ENCODE measurements around the gene TAB2.

Gene TAB2

GRCh38 chr6:149314325-149314905 is 3.1 kb upstream of the TAB2 start:
- H3K9ac ChIP-seq (ENCODE audit: low read length), result no peak overlapping the region
- H4K8ac ChIP-seq (ENCODE audit: low read length), result no peak overlapping the region
- 95% methylated on average over 1 of the region's 1 CpG for WGBS
- no peak overlapping the region for H2BK120ac ChIP-seq (ENCODE audit: low read depth, low read length)
- no peak overlapping the region for H2AK5ac ChIP-seq (ENCODE audit: low read length, severe bottlenecking)
- H3K4ac ChIP-seq (ENCODE audit: low read depth in 1 of 2, low read length in 2 of 2), result no peak overlapping the region
- no peak overlapping the region for H2BK12ac ChIP-seq (ENCODE audit: low read length in 2 of 2)
- H3K36me3 ChIP-seq (ENCODE audit: control insufficient read depth in 1 of 2, insufficient read depth in 2 of 2, low read depth in 1 of 2, low read length in 2 of 2), result no peaks in the 10 kb centered on the region
- no peak overlapping the region for H4K91ac ChIP-seq (ENCODE audit: low read length)
- H3K18ac ChIP-seq (ENCODE audit: low read depth in 1 of 2, low read length in 2 of 2), result no peak overlapping the region
- H3K27ac ChIP-seq (ENCODE audit: low read length, poor library complexity, severe bottlenecking), result no peak overlapping the region
- no peak overlapping the region for H3K14ac ChIP-seq (ENCODE audit: low read length in 2 of 2)
- no peak overlapping the region for H2BK15ac ChIP-seq (ENCODE audit: low read depth, poor library complexity, severe bottlenecking)
- no peak overlapping the region for H2BK5ac ChIP-seq (ENCODE audit: low read depth, low read length, poor library complexity, severe bottlenecking)
- H2AFZ ChIP-seq (ENCODE audit: low read depth, low read length), result no peak overlapping the region
- H3K79me1 ChIP-seq (replicated peaks; ENCODE audit: low read length, poor library complexity, severe bottlenecking), result no peaks in the 10 kb centered on the region
- no peaks in the 10 kb centered on the region for H3K4me1 ChIP-seq (ENCODE audit: control insufficient read depth, insufficient read depth, low read depth, low read length)
- H3K27me3 ChIP-seq (ENCODE audit: control insufficient read depth in 1 of 2, insufficient read depth in 1 of 2, low read length in 2 of 2), result no peaks in the 10 kb centered on the region
- H3K4me2 ChIP-seq (ENCODE audit: low read length, poor library complexity, severe bottlenecking), result no peak overlapping the region
- H3K9me3 ChIP-seq (ENCODE audit: control insufficient read depth, low read length), result no peaks in the 10 kb centered on the region
- DNase-seq, result no peak
- no peak overlapping the region for H3K23ac ChIP-seq (ENCODE audit: low read length in 2 of 2)
- no peak overlapping the region for H3K4me3 ChIP-seq (ENCODE audit: insufficient read depth in 1 of 2, low read depth in 1 of 2, low read length in 2 of 2)

- H3K36me3 ChIP-seq (ENCODE audit: control insufficient read depth in 1 of 2, insufficient read depth in 2 of 2, low read depth in 1 of 2, low read length in 2 of 2), result no peaks in the 10 kb centered on the region
- H2BK15ac ChIP-seq (ENCODE audit: low read depth, poor library complexity, severe bottlenecking), result no peak overlapping the region
- no peak overlapping the region for H2AFZ ChIP-seq (ENCODE audit: low read depth, low read length)
- H3K27me3 ChIP-seq (ENCODE audit: control insufficient read depth in 1 of 2, insufficient read depth in 1 of 2, low read length in 2 of 2), result no peaks in the 10 kb centered on the region
- H3K27ac ChIP-seq (ENCODE audit: low read length, poor library complexity, severe bottlenecking), result peak overlapping the region; percentile 63
- no peak for DNase-seq
- no peak overlapping the region for H2BK120ac ChIP-seq (ENCODE audit: low read depth, low read length)
- H3K4ac ChIP-seq (ENCODE audit: low read depth in 1 of 2, low read length in 2 of 2), result no peak overlapping the region
- H3K4me1 ChIP-seq (ENCODE audit: control insufficient read depth, insufficient read depth, low read depth, low read length), result peaks cover 3% of the 10 kb centered on the region
- H2BK5ac ChIP-seq (ENCODE audit: low read depth, low read length, poor library complexity, severe bottlenecking), result no peak overlapping the region
- H3K18ac ChIP-seq (ENCODE audit: low read depth in 1 of 2, low read length in 2 of 2), result no peak overlapping the region
- H3K9ac ChIP-seq (ENCODE audit: low read length), result peak overlapping the region; percentile 94
- no peak overlapping the region for H4K8ac ChIP-seq (ENCODE audit: low read length)
- H3K4me2 ChIP-seq (ENCODE audit: low read length, poor library complexity, severe bottlenecking), result peak overlapping the region; percentile 47
- WGBS, result 25% methylated on average over 4 of the region's 7 CpGs
- no peaks in the 10 kb centered on the region for H3K79me1 ChIP-seq (replicated peaks; ENCODE audit: low read length, poor library complexity, severe bottlenecking)
- no peaks in the 10 kb centered on the region for H3K9me3 ChIP-seq (ENCODE audit: control insufficient read depth, low read length)
- H3K14ac ChIP-seq (ENCODE audit: low read length in 2 of 2), result no peak overlapping the region
- H3K23ac ChIP-seq (ENCODE audit: low read length in 2 of 2), result no peak overlapping the region
- H3K4me3 ChIP-seq (ENCODE audit: insufficient read depth in 1 of 2, low read depth in 1 of 2, low read length in 2 of 2), result peak overlapping the region in 1 of 2 experiments; percentile 87
- H2BK12ac ChIP-seq (ENCODE audit: low read length in 2 of 2), result no peak overlapping the region
- H4K91ac ChIP-seq (ENCODE audit: low read length), result no peak overlapping the region
- no peak overlapping the region for H2AK5ac ChIP-seq (ENCODE audit: low read length, severe bottlenecking)
These were observed 1.3 kb upstream of the TAB2 start for GRCh38 chr6:149316108-149316727.

DNA sequence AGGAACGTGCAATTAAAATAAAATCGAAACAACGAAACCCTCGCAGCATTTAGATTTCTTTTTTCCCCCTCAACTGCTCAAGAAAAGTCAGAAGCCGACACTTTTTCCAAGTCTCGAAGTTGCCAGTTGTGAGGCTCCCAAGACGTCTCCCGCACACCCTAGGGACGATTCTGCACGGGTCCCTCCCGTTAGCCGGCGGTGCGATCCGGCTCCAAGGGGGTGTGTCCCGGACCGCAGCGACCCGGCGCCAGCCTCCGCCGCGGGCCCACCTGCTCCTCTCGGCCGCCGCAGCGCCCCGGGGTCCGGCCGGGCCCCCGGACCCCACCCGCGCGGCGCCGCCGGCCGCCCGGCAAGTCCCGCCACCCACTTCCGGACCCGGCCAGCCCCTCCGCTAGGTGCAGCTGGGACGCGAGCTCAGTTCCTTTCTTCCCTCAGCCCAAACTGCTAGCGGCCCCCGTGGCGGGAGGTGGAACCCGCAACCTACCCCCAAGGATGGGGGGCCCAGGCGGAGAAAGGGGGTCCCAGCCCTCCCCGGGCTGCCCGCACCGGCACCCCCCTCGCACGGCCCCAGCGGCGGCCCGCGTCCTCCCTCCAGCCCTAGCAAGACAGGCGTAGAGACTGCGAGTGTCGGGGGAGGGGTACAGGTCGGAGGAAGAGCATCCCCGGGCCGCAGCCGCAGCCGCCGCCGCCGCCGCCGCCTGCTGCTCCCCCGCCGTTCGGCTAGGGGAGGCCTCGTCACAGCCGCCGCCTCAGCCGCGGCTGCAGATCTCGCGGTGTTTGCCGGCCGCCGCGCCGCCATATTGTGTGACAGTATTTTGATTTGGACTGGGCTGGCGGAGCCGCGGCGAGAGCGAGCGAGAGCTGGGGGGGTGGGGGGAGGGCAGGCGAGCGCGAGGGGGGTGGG is 520 bp upstream of the TAB2 start:
- Histone ChIP-seq H3K9me3 (ENCODE audit: control insufficient read depth, low read length) (no peaks in the 10 kb centered on the region), H3K14ac (ENCODE audit: low read length in 2 of 2) (no peak overlapping the region), H3K18ac (ENCODE audit: low read depth in 1 of 2, low read length in 2 of 2) (peak overlapping the region; percentile 94 to 95)

More for the DNA sequence above, 520 bp upstream of the TAB2 start:
- peak overlapping the region; percentile 87 to 95 for H3K4me3 ChIP-seq (ENCODE audit: insufficient read depth in 1 of 2, low read depth in 1 of 2, low read length in 2 of 2)
- no peaks in the 10 kb centered on the region for H3K79me1 ChIP-seq (replicated peaks; ENCODE audit: low read length, poor library complexity, severe bottlenecking)
- H2BK5ac ChIP-seq (ENCODE audit: low read depth, low read length, poor library complexity, severe bottlenecking), result peak overlapping the region; percentile 93
- H3K27ac ChIP-seq (ENCODE audit: low read length, poor library complexity, severe bottlenecking), result peak overlapping the region; percentile 77
- H3K9ac ChIP-seq (ENCODE audit: low read length), result peak overlapping the region; percentile 94
- peak overlapping the region; percentile 93 for H2BK120ac ChIP-seq (ENCODE audit: low read depth, low read length)
- peak overlapping the region; percentile 72 to 89 for H3K4ac ChIP-seq (ENCODE audit: low read depth in 1 of 2, low read length in 2 of 2)
- peak overlapping the region; percentile 65 for H3K4me2 ChIP-seq (ENCODE audit: low read length, poor library complexity, severe bottlenecking)
- no peaks in the 10 kb centered on the region for H3K36me3 ChIP-seq (ENCODE audit: control insufficient read depth in 1 of 2, insufficient read depth in 2 of 2, low read depth in 1 of 2, low read length in 2 of 2)
- peak overlapping the region; percentile 98 for H4K8ac ChIP-seq (ENCODE audit: low read length)
- H3K4me1 ChIP-seq (ENCODE audit: control insufficient read depth, insufficient read depth, low read depth, low read length), result peaks cover 3% of the 10 kb centered on the region
- under 1% methylated on average over 38 of the region's 96 CpGs for WGBS
- H3K23ac ChIP-seq (ENCODE audit: low read length in 2 of 2), result no peak overlapping the region
- peak; percentile 95 for DNase-seq
- no peaks in the 10 kb centered on the region for H3K27me3 ChIP-seq (ENCODE audit: control insufficient read depth in 1 of 2, insufficient read depth in 1 of 2, low read length in 2 of 2)
- H2BK15ac ChIP-seq (ENCODE audit: low read depth, poor library complexity, severe bottlenecking), result peak overlapping the region; percentile 94
- H4K91ac ChIP-seq (ENCODE audit: low read length), result peak overlapping the region; percentile 94
- peak overlapping the region; percentile 91 for H2AFZ ChIP-seq (ENCODE audit: low read depth, low read length)
- no peak overlapping the region for H2AK5ac ChIP-seq (ENCODE audit: low read length, severe bottlenecking)
- no peak overlapping the region for H2BK12ac ChIP-seq (ENCODE audit: low read length in 2 of 2)
